Esophagus squamous epithelium (tissue), 5 donors: Measurements from ENCODE around the gene CRYBA2. TPM values are rescaled to one million over a fixed set of nuclear protein-coding genes. Genes with fewer than 3 reads are reported as not detected.

ENCODE experiments used
- DNase-seq: peaks from one replicate; lab custom pipeline; 2025; lab: John Stamatoyannopoulos, UW
- H3K27ac ChIP-seq, 4 donors: fragments of 200-600 bp; sonication (generic); one replicate each; pipeline ENCODE4 v1.5.1; 2016 to 2019; ENCODE audit warnings: mild to moderate bottlenecking in 1 of 4
- H3K27me3 ChIP-seq, 4 donors: fragments of 200-600 bp; sonication (generic); 1 replicate in 3 of 4; 2 replicates in 1 of 4; pipeline versions ENCODE4 v1.5.1 to v1.6.0; 2017 to 2021; ENCODE audit warnings: antibody characterized with exemption in 1 of 4
- H3K36me3 ChIP-seq, 3 donors: fragments of 200-600 bp; sonication (generic); one replicate each; pipeline ENCODE4 v1.5.1; 2016 to 2019
- H3K4me1 ChIP-seq, 3 donors: fragments of 200-600 bp; sonication (generic); one replicate each; pipeline ENCODE4 v1.5.1; 2017 to 2019
- H3K4me3 ChIP-seq, 4 donors: fragments of 200-600 bp; sonication (generic); 1 replicate in 3 of 4; 2 replicates in 1 of 4; pipeline ENCODE4 v1.5.1; 2016 to 2019; ENCODE audit warnings: mild to moderate bottlenecking in 2 of 4, moderate library complexity in 1 of 4
- H3K9me3 ChIP-seq, 3 donors: fragments of 200-600 bp; sonication (generic); one replicate each; pipeline ENCODE4 v1.5.1; 2016 to 2019
- CTCF ChIP-seq, 6 experiments: fragments of 450-650 bp in 4 of 6; fragments of 200-600 bp in 2 of 6; sonication (generic) in 2 of 6; IDR thresholded peaks; one replicate each; pipeline ENCODE4 v1.5.1; 2016 to 2019; ENCODE audit warnings: antibody characterized with exemption in 6 of 6, mild to moderate bottlenecking in 4 of 6, moderate library complexity in 4 of 6
- POLR2A ChIP-seq, 4 donors: fragments of 450-650 bp; IDR thresholded peaks; one replicate each; pipeline ENCODE4 v1.6.1; 2017; ENCODE audit warnings: antibody characterized with exemption in 4 of 4, mild to moderate bottlenecking in 4 of 4, moderate library complexity in 3 of 4
- WGBS, 2 donors: methylation state at CpG; one replicate each; pipeline ENCODE4 v1.1.5; 2018; 5-methylcytosine and 5-hydroxymethylcytosine counted together
- intact Hi-C: fragments of 100-400 bp; cut with DNase I; formaldehyde crosslinking; loops from one replicate; pipeline ENCODE4 v1.15.0; 2022
- total RNA-seq, 4 donors: library from RNA; depleted of rRNA; stranded (reverse); fragments of >200 nt; gene quantifications; one replicate each; pipeline ENCODE4 v1.1.0, GENCODE V29; 2016
- donor health status: DM: yes; HTN: yes; CAD: no.

Gene CRYBA2
- total RNA-seq, 4 donors from 2014 or later = not detected

- no peaks in the 10 kb centered on the region for H3K4me1 ChIP-seq
- TF ChIP-seq POLR2A (IDR thresholded peaks at IDR 0.05) (no peak), CTCF (IDR thresholded peaks at IDR 0.05) (no peak)
- H3K36me3 ChIP-seq = no peaks in the 10 kb centered on the region
- intact Hi-C loops = no loop called here
- no peak overlapping the region for H3K27ac ChIP-seq
- H3K27me3 ChIP-seq = peaks cover 0 to 79% (median 1%) of the 10 kb centered on the region in 4 donors
- 75 to 87% methylated on average over 9 to 10 of the region's 12 CpGs for WGBS, 2 donors
- no peaks in the 10 kb centered on the region for H3K9me3 ChIP-seq
- no peak overlapping the region for H3K4me3 ChIP-seq
- no peak for DNase-seq
Measured at GRCh38 chr2:219023045-219023605, 29.9 kb upstream of the CRYBA2 start.

GRCh38 chr2:219022616-219023015 is 29.4 kb upstream of the CRYBA2 start:
- no peak overlapping the region for H3K4me3 ChIP-seq
- TF ChIP-seq CTCF (IDR thresholded peaks at IDR 0.05) (no peak), POLR2A (IDR thresholded peaks at IDR 0.05) (no peak)
- intact Hi-C loops = no loop called here

GRCh38 chr2:219022041-219022440 is 28.8 kb upstream of the CRYBA2 start:
- intact Hi-C loops = no loop called here
- Histone ChIP-seq H3K36me3 (no peaks in the 10 kb centered on the region), H3K4me1 (no peaks in the 10 kb centered on the region), H3K4me3 (no peak overlapping the region), H3K27me3 (peaks cover 0 to 79% (median 1%) of the 10 kb centered on the region in 4 donors), H3K27ac (no peak overlapping the region), H3K9me3 (no peaks in the 10 kb centered on the region)
- WGBS, 2 donors = 74 to 80% methylated on average over 2 to 5 of the region's 12 CpGs
- no peak for DNase-seq
- TF ChIP-seq POLR2A (IDR thresholded peaks at IDR 0.05) (no peak), CTCF (IDR thresholded peaks at IDR 0.05) (no peak)

More at GRCh38 chr2:219022616-219023015, 29.4 kb upstream of the CRYBA2 start:
- Histone ChIP-seq H3K27ac (no peak overlapping the region), H3K9me3 (no peaks in the 10 kb centered on the region), H3K36me3 (no peaks in the 10 kb centered on the region), H3K27me3 (peaks cover 0 to 79% (median 1%) of the 10 kb centered on the region in 4 donors), H3K4me1 (no peaks in the 10 kb centered on the region)
- DNase-seq = no peak
- WGBS, 2 donors = 62 to 88% methylated on average over 2 to 3 of the region's 5 CpGs

GRCh38 chr2:219021591-219021990 is 28.4 kb upstream of the CRYBA2 start:
- no peak for DNase-seq
- H3K9me3 ChIP-seq = no peaks in the 10 kb centered on the region
- H3K27ac ChIP-seq = no peak overlapping the region
- TF ChIP-seq POLR2A (IDR thresholded peaks at IDR 0.05) = no peak
- no peak for TF ChIP-seq CTCF (IDR thresholded peaks at IDR 0.05)
- intact Hi-C loops = no loop called here
- H3K36me3 ChIP-seq = no peaks in the 10 kb centered on the region
- no peak overlapping the region for H3K4me3 ChIP-seq
- WGBS, 2 donors = 20 to 73% methylated on average over 1 to 2 of the region's 9 CpGs
- no peaks in the 10 kb centered on the region for H3K4me1 ChIP-seq
- H3K27me3 ChIP-seq = peaks cover 0 to 80% (median 1%) of the 10 kb centered on the region in 4 donors

GRCh38 chr2:219020604-219021365 is 27.6 kb upstream of the CRYBA2 start:
- Histone ChIP-seq H3K27me3 (peaks cover 0 to 78% (median 1%) of the 10 kb centered on the region in 4 donors), H3K4me1 (no peaks in the 10 kb centered on the region), H3K4me3 (no peak overlapping the region), H3K9me3 (no peaks in the 10 kb centered on the region), H3K36me3 (no peaks in the 10 kb centered on the region), H3K27ac (no peak overlapping the region)
- TF ChIP-seq POLR2A (IDR thresholded peaks at IDR 0.05) (no peak), CTCF (IDR thresholded peaks at IDR 0.05) (no peak)
- WGBS, 2 donors = 27 to 45% methylated on average over 2 to 5 of the region's 11 CpGs
- DNase-seq = no peak
- intact Hi-C loops = no loop called here
